ENCODE data around the gene AP1S3.

GRCh38 chr2:223865907-223866508 lies 28.6 kb upstream of the AP1S3 start:
- no peak for TF ChIP-seq CTCF (IDR thresholded peaks at IDR 0.05; ENCODE audit: low read length)
- TF ChIP-seq EZH2 (optimal IDR thresholded peaks at IDR 0.05; ENCODE audit: low read depth, low read length): no peak
- no peak for TF ChIP-seq EZH2phosphoT487 (IDR thresholded peaks at IDR 0.05; ENCODE audit: low read length)

Measured in MM.1S (cell line).